HG03064 (cell line): Measurements from ENCODE around the gene MYLK4.
"Not testable (repeated sequence)": the region's sequence is repeated elsewhere in the genome, so short reads cannot be mapped to it uniquely, and the experiment has no call there.

Source experiments
- ATAC-seq: cut with Tn5 transposase; IDR thresholded peaks from one replicate; pipeline ENCODE4 v1.9.1; 2021; ENCODE audit warnings: low read depth; ENCODE audit not compliant: unreplicated experiment

MYLK4 gene

DNA sequence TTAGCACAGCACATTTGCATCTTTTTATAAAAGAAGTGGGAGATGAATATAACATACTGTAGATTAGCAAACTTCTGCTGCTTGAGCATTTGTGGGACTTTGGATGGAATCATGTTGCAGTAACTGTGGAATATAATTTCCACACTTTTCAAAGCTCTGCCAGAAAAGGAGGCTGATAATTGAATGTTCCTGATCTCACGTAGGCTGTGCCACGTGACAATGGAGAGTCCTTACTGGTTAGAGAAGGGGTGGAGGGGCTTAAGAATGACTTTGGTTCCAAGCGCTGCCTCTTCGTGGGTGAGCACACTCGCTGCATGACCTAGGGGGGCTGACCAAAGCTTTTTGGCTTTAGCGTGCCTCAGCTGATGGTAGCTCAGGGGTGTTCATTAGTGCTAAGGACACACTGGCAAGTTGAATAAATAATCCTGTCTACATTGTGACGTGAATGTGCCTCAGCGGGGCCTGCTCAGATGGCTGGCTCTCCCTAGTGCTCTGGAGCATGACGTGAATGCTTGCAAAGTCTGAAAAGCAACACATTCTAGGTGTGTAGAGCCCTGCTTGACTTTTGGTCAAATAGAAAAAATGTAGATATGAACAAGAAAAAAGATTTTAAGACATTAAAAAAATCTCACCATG lies 29.5 kb upstream of the MYLK4 start:
- ATAC-seq, result no peak

DNA sequence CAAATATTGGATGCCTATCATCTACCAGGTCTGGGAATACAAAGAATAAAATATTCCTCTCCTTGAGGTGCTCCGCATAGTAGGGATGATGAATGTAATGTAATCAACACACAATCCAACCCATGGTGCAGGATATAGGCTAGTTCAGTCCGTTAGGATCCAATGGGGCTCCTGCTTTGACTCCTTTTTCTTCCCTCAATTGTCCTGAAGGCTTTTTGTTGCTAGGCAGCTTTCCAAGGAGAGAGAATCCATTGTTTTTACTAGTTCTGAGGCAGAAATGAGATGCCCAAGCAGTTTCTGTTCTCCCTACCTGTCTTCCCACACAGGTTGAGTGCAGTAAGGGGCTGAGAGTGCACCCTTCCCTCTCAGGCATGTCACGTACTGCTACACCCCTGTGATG lies 26.5 kb upstream of the MYLK4 start:
- ATAC-seq, result no peak

DNA sequence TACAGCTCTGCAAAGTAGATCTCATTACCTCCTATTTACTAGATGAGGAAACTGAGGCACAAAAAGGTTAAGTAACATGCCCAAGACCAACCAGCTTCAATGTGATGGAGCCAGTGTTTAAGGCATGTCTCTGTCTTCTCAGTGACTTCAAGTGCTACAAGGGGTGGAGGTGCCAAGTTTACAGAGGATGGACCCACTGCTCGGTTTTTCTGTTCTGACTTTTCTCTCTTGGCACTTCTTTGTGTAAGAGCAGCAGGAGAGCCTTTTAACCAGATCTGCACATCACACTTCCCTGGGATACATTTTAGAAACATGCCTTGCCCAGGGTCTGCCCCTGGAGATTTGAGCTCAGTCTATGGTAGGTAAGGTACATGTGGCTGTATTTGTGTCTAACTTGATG lies 24.3 kb upstream of the MYLK4 start:
- no peak for ATAC-seq

DNA sequence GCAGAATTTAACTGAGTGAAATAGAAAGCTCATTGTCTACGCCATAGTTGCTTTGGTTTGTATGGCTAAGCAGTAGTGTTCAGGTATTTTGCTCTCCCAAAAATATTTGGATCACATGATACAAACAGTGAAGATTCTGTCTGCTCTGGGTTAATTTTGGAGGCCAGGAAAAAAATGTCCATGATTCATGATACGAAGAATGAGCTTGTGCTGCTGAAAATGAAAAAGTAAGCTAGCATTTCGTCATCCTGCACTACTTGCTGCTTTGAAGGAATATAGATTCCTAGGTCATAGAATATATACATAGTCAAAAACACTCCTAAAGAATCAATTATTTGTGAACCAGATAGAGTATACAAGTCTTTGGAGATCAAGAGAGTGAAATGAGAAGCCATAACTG lies 22.7 kb upstream of the MYLK4 start:
- ATAC-seq, result no peak

DNA sequence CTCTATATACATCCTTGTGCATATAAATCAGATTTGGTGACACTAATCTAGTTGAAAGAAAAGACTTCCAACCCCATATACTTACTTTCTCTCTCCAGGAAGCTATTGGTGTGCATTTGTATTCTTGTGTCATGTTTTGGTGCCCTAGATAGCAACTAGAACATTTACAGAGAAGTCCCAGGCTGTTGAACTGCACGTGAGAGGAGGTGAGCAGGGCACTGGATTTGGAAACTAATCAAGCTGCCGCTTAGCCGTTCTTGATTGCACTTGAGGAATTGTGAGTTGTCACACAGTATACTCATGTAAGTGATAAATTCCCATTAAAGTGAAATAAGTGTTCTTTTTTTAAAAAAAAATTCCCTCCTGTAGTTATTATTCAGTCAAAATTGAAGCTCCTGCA lies 22.1 kb upstream of the MYLK4 start:
- ATAC-seq, result no peak

DNA sequence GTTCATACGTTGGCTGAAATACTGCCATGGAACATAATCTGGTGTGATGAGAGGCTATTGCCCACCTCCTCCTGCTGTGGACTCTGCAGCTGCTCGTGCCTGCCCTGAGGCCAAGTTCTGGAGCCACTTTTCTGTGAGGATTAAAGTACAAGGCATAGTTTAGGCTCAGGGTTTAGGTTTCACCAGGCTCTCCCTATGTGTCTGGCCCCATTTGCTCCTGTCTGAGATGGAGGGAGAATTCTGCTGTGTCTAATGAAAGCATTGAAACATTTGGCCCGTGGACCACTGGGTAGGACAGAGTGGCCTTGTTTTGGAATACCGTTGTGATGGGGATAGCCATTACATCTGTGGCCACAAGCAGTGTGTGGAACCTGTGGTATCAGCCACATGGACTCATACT lies 20.4 kb upstream of the MYLK4 start:
- ATAC-seq, result no peak

DNA sequence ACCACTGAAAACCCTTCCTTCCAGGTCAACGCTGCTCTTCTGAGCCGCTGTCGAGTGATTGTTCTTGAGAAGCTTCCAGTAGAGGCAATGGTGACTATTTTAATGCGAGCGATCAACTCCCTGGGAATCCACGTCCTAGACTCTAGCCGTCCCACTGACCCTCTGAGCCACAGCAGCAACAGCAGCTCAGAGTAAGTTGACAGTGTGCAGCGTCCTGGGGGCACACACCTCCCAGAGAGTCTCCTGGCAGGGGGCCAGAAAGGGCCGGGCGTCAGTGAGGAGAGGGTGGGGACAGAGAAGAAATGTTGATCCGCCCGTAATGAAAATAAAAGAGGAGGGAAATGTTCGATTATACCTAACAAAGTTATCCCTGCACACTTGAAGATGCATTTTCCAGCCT lies 19.4 kb upstream of the MYLK4 start:
- no peak for ATAC-seq

DNA sequence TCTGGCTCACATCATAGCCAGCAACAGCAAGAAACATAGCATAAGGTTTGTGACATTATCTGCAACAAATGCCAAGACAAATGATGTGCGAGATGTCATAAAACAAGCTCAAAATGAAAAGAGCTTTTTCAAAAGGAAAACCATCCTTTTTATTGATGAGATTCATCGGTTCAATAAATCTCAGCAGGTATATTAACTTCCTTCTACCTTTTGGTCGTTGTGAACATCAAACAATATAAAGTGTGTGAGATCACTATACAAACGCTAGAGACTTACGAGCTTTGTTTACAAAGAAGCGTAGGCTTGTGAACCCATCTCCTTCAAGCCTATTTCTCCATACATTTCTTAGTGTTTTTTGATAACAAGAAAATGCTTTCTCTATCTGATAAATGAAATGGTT lies 18.0 kb upstream of the MYLK4 start:
- no peak for ATAC-seq

DNA sequence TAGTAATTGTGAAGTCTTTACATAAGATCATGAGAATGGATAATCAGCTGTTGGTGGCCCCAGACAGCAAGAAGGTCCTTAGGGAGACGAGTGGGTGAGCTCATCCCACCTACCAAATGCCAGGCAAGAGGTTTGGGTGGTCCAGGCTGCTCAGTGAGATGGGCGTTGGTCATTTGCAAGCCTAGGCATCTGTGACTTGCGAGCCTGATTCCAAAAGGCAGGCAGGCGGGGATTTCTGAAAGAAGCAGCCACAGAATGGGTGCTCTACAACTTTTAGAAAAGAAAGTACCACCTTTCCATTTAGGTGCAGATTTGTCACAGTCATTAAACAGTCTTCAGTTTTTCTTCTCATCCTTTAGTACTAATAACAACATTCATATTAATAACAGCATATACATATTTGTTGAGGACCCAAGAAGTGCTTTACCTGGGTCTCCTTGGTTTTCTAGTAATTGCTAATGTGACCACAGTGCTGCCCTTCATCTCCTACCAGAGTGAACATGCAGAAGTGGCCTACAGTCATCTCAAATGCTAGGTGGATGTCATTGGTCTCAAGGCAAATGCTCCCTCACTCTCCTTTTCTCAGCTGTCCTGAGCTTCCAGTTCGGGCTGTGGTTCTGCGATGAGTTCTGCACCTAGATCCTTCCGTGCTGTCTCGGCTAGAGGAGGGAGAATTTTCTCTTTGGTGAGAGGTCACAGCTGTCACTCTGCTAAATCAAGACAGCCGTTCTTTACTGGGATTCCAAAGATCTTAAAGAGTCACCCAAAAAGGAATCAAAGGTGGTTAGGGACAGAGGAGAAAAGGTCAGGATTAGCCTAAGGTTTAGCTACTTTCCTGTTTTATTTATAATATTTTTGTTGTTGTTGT lies 17.2 kb upstream of the MYLK4 start:
- ATAC-seq, result no peak

DNA sequence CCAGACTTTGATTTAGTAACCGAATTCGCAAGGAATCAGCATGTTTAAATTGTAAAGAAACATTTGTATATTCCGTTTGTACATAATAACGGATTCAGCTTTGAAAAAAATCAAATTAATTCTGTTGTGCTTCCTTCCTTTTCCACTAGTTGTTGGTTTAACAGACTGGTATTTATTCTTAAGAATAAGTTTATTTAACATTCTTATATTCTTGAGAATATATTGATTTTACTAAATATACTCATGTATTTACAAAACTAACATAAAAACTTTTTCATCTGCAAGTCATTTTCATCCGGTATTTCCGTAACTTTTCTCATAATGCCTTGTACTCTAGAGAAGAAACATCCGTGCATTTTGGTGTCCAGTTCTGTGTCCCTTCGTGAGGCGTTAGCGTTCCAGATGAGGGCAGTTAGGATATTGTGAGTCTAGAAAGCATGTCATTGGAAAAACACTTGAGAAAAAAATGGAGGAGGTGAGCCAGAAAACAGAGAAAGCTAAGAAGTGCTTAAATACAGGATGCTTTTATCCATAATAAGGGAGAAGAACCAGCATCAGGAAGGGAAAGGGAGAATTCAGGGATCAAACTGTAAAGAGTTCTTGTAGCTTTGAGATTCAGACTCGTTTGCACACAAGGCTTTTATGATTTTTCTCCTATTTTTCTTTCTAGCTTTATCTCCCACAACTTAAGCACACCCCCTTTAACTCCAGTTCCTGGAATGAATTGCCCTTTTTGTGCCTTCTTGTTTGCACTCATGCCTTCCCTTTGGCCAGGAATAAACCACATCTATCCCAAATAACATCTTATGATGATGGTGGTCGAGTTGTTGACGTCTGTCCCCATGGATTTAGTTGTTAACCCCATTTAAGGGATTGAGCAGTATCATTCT lies 16.3 kb upstream of the MYLK4 start:
- no peak for ATAC-seq

DNA sequence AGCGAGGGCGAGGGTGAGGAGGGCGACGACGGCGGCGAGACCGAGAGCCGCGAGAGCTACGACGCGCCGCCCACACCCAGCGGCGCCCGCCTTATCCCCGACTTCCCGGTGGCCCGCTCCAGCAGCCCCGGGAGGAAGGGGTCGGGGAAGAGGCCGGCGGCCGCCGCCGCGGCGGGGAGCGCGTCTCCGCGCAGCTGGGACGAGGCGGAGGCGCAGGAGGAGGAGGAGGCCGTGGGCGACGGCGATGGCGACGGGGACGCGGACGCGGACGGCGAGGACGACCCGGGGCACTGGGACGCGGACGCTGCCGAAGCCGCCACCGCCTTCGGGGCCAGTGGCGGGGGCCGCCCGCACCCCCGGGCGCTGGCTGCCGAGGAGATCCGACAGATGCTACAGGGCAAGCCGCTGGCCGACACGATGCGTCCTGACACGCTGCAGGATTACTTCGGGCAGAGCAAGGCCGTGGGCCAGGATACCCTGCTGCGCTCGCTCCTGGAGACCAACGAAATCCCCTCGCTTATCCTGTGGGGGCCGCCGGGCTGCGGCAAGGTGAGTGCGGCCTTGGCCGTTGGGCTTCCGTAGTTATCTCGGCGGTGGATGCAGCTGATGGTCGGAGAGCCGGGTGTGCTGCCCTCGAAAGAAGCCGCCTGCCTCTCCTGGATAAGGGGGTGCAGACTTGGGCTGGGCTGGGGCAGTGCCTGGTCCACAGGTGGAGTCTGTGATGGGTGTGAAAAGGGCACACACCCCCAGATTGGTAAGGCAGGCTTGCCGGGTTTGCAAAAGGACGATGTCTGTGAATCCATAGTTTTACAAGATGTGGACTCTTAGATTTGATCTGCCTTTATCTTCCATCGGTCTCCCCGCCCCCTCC lies 15.4 kb upstream of the MYLK4 start:
- ATAC-seq, result peak; percentile 10

DNA sequence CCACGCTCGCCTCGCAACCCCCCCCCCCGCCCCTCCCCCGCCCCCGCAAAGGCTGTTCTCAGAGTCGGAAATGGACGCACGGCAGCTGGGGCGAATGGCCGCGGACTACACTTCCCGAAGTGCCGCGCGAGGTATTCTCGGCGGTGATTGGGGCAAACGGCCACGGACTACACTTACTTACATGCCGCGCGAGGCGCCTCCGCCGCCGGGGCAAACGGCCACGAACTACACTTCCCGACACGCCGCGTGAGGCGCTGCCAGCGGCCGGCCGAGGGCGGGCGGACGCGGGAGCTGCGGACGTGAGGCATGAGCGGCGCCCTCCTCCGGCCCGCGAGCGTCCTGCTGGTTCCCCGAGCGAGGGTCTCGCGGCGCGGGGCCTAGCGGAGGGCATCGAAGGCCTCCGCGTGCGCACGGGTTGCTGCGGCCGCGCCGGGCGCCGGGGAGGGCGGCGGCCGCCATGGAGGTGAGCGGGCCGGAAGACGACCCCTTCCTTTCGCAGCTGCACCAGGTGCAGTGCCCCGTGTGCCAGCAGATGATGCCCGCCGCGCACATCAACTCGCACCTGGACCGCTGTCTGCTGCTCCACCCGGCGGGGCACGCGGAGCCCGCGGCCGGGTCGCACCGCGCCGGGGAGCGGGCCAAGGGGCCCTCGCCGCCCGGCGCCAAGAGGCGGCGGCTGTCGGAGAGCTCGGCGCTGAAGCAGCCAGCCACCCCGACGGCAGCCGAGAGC lies 14.6 kb upstream of the MYLK4 start, which contains the start of gene WRNIP1:
Gene WRNIP1, plus strand, starts transcription at position 228 of the 730 bp plus-strand sequence. Its CDS starts 230 bp downstream, at position 458.
- ATAC-seq, result peak; percentile 80

DNA sequence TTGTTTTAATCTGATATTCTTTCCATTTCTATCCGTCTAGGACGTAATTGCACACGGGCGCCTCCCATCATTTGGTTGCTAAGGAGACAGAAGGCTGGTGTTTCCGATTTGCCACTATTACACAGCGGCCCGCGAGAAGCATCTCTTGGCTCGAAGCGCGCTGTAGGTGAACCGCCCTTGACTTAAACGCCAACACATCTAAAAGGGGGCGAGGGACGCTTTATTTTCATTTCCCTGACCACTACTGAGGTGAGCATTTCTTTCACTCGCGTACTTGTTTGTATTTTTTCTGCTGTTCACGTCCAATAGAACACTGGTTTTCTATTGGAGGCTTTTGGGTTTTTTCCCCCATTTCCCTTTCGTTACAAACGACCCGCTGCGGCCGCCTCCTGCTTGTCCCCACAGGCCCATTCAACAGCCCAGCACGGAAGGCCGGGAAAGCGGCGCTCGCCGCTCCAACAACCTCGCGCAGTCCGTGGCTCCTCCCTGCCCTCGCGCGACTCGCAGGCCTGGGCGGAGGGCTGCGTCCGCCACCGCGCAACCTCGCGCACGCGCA lies 14.0 kb upstream of the MYLK4 start:
- peak; percentile 53 for ATAC-seq

DNA sequence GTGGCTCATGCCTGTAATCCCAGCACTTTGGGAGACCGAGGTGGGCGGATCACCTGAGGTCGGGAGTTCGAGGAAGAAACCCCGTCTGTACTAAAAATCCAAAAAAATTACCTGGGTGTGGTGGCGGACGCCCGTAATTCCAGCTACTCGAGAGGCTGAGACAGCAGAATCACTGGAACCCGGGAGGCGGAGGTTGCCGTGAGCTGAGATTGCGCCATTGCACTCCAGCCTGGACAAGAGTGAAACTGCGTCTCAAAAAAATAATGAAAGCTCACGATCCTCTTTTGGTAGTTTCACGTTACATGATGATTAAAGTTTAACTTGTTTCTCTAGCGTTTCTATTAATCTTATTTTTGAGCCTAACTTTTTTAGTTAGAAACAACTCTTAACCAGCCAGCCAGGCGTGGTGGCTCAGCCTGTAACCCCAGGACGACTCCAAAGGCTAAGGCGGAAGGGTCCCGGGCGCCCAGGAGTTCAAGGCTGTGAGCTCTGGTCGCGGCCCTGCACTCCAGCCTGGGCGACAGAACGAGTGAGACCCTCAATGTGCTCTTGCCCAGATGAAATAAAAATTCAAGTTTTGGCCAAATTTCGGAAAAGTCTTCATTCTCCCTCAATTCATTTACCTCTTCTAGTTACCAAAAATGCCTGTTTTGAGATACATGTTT lies 13.3 kb upstream of the MYLK4 start:
- ATAC-seq, result no peak

DNA sequence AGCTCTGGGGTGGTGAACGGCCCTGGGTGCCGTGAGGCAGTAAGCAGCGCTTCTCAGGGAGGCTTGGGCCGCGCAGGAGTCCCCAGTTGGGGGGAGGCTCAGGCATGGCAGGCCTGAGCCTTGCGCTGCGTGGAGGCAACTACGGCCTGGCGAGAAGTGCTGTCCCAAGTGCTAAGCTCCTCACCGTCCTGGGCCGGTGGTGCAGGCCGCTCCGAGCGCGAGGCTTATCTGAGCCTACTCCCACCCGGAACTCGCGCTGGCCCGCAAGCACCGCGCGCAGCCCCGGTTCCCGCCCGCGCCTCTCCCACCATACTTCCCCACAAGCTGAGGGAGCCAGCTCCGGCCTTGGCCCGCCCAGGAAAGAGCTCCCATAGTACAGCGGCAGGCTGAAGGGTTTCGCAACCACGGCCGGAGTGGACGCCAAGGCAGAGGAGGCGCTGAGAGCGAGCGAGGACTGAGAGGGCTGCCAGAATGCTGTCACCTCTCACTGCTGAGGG lies 12.7 kb upstream of the MYLK4 start:
- no peak for ATAC-seq

DNA sequence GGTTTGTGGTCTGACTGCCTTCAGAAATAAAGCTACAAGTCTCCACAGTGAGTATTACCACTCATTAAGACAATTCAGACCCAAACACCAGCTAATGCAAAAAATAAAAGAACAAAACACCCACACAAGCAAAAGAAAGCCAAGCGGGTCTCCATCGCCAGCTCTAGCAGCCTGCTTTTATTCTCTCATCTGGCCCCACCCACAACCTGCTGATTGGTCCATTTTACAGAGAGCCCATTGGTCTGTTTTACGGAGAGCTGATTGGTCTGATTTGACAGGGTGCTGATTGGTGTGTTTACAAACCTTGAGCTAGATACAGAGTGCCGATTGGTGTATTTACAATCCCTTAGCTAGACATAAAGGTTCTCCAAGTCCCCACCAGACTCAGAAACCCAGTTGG lies 12.1 kb upstream of the MYLK4 start:
- not testable (repeated sequence) for ATAC-seq

DNA sequence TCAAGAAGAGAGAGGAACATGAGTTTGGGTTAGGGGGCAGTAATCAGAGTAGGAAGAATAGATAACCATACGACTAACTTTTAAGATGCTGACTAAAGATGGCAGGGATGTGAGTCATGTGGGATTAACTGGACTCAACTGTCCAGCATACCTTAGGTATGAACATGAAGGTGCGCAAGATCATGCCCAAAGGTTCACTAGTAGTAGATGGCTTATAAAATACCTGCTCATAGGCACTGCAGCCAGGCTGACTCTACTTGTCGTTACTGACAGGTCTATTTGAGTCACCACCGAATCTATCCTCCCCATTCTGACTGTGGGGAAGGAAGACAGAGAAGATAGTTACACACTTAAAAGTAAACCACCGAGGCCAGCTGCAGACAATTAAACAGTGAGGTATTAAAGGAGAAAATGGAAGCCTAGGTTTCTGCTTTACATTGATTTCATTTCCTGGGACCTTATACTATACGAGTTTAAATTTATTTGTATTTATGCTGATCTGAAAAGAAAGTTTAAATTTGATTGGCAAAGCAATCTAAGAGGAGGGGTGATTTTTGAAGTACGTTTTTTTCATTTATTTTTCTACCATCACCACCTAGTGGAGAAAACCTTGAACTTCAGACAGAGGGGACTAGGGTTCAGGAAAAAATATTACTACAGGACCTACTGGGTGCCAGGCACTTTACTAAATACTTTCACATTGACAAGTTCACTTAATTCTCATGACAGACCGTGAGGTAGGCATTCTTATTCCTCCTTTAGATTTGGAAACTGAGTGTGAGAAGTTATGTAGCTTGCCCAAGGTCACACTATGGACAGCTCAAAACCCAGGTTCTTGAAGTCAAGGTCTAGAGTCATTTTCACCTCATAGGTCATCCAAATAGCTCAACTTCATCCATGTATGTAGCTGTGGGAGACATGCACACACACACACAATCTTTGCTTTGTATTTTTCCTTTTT lies 10.4 kb upstream of the MYLK4 start:
- ATAC-seq, result no peak
